GM12865 (cell line): ENCODE measurements around the gene SOHLH1.
"Not testable (repeated sequence)": the region's sequence is repeated elsewhere in the genome, so short reads cannot be mapped to it uniquely, and the experiment has no call there.

Experiments used
- DNase-seq: peaks from one replicate; pipeline ENCODE4 v3.0.0; 2010; ENCODE audit warnings: low read depth
- H3K4me3 ChIP-seq: 2 replicates; pipeline ENCODE4 v1.5.1; 2011; ENCODE audit warnings: mild to moderate bottlenecking, low read depth, low read length, control low read depth
- TF ChIP-seq, protein P1 (sequence below): IDR thresholded peaks from 2 replicates; pipeline ENCODE4 v1.5.1; 2011; ENCODE audit warnings: low read length, control low read depth, low read depth, inconsistent platforms; ENCODE audit not compliant: insufficient read depth; ENCODE audit errors: missing control alignments

Gene SOHLH1

DNA sequence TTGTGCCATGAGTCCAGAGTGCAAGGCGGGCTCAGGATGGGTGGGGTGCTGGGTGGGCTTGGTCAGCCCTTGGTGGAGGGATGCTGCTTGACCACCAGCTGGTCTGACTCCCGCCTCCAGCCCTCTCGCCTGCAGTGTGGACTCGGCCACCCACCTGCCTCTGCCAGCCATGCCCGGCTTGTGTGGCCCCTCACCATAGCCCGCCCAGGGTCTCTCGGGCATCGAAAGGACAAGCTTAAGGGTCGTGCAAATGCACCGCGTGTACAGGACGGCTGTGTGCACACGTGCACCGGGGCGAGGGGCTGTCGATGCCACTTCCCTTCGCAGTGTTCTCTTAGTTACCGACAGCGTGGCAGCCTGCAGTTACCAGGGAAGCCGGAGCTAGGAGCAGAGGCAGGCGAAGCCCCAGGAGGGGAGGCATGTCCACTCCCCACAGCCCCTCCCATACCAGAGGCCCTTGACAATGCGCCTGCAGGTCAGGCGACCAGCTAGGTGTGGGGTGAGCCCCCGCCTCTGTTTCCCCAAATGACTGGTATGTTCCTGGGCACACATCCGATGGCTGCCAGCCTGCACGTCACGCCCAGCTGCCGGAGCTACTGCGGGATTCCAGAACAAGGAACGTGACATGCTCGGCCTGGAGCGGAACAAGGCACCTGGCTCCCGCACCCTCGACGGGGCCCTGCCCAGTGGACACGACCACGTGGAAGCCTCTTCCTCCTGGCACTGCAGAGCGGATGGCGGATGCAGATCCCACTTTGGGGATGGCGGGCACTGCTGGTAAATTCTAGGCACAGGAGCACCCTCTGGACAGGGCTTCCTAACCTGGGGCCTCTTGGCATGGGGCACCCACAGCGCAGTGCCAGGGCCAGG lies 28.3 kb downstream of the SOHLH1 start:
- TF ChIP-seq, protein P1, sequence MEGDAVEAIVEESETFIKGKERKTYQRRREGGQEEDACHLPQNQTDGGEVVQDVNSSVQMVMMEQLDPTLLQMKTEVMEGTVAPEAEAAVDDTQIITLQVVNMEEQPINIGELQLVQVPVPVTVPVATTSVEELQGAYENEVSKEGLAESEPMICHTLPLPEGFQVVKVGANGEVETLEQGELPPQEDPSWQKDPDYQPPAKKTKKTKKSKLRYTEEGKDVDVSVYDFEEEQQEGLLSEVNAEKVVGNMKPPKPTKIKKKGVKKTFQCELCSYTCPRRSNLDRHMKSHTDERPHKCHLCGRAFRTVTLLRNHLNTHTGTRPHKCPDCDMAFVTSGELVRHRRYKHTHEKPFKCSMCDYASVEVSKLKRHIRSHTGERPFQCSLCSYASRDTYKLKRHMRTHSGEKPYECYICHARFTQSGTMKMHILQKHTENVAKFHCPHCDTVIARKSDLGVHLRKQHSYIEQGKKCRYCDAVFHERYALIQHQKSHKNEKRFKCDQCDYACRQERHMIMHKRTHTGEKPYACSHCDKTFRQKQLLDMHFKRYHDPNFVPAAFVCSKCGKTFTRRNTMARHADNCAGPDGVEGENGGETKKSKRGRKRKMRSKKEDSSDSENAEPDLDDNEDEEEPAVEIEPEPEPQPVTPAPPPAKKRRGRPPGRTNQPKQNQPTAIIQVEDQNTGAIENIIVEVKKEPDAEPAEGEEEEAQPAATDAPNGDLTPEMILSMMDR = no peak
- DNase-seq = no peak
- H3K4me3 ChIP-seq = no peak overlapping the region

DNA sequence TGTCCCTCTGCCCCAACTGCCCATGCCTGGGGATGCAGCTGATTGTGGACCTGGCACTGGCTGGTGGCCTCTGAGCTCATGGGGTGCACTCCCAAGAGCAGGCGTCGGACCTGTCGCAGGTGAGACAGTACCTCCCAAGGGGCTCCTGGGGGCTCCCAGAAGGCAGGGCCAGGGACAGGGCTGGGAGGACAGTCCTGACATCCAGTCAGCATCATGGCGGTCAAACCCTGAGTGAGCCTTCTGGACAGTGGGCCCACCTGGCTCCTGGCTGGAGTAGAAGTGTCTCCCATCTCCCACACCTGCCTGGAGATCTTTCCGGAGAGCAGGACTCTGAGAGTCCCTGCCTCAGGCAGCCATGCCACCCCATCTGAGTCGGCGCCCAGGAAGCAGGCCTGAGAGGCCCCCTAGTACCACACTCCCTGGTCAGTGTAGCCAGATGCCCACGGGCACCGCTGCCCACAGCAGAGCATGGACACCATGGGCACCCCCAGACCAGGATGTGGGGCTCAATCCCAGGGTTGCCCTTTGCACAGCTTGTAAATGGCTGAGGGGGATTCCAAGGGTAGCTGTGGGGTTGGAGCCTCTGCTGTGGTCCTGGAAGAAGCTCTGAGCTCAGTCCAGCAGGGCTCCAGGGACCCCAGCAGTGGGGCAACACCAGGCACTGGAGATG lies 29.5 kb downstream of the SOHLH1 start:
- DNase-seq = no peak
- TF ChIP-seq, protein P1 = no peak
- H3K4me3 ChIP-seq = no peak overlapping the region

DNA sequence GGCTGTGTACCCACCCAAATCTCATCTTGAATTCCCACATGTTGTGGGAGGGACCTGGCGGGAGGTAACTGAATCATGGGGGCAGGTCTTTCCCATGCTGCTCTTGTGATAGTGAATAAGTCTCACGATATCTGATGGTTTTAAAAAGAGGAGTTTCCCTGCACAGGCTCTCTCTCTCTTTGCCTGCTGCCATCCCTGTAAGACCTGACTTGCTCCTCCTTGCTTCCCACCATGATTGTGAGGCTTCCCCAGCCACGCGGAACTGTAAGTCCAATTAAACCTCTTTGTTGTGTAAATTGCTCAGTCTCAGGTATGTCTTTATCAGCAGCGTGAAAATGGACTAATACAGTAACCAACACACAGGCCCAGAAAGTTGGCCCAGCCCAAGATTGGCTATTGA lies 30.3 kb downstream of the SOHLH1 start:
- H3K4me3 ChIP-seq, DNase-seq: not testable (repeated sequence)

DNA sequence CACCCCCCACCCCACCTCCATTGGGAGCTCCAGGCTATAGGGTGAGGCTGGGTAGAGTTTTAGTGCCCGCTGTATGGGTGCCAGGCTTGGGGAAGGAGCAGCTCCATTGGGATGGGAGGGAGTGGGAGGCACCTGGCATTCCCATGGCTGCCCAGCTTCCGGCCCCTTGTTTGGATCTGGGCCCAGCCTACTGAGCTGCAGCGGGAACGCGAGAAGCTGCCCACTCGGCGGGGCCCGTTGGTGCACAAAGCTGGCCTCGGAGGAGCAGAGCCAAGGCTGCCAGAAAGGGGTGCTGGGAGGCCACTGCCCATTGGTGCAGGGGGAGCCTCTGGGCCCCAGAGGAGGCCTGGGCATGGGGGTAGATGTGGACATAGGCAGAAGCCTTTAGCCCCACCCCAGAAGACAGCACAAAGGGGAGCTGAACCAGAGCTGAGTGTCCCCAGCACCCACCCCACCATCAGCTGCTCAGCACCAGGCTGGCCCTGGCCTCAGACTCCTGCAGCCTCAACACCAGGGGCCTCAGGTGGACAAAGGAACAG lies 31.7 kb downstream of the SOHLH1 start:
- DNase-seq = no peak
- TF ChIP-seq, protein P1 = no peak

DNA sequence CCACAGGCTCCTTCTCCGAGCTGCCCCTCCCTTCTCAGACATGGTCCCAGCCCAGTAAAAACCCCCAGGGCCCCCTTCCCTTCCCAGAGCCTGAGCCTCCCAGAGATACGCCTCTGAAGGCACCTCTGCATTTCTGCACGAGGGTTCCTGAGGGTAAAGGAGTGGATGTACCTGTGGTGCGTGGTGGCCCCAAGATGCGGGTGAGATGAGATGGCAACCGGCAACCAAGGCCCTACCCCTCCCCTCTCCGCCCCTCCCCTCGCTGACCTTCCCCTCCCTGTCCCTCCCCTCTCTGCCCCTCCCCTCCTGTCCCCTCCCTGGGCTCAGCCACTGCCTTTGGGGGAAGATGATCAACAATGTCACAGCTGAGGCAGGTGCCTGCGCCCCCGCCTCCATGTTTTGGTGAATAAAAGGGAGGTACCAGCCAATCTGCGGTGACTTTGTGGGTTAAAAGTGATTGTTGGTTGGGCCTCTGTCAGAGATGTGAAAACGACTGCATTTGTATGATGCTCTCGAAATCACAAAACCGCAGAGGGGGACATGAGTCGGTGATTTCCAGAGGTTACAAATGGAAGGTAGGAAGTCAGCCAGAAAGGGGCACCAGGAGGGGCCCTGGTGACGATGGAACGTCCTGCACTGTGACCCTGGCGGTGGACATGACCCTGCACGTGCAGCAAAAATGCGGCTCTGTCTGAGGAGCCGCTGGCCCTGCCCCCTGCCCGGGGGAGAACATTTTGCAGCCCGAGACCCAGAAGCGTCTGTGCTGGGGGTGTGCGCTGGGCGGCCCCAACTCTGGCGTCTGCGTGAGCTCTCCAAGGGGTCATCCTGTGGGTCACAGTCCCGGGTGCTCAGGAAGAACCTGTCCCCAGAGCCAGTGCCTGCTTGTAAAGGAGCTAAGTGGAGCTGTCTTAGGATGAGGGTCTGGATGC lies 32.5 kb downstream of the SOHLH1 start:
- no peak overlapping the region for H3K4me3 ChIP-seq
- DNase-seq = no peak
- TF ChIP-seq, protein P1 = no peak

More for the DNA sequence above, 31.7 kb downstream of the SOHLH1 start:
- no peak overlapping the region for H3K4me3 ChIP-seq

DNA sequence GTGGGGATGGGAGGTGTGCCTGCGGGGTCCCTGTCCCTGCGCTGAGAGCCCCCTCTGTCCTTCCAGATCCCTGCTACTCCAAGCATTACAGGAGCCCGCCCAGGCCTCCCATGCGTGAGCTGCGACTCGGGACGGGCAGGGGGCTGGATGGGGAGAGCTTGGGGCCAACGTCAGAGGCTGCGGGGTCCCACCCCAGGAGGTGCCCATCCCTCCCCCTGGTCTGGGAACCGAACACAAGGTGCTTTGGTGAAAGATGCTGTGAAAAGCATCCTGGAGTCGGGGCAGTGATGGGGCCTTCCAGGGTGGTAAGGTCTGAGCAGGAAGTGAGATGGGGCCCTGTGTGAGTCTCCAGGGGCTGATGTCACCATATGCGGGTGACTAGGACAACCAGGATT lies 33.5 kb downstream of the SOHLH1 start:
- TF ChIP-seq, protein P1 = no peak
- H3K4me3 ChIP-seq = no peak overlapping the region
- DNase-seq = no peak
